Measurements from ENCODE around the gene FOXJ3. TPM values are rescaled to one million over a fixed set of nuclear protein-coding genes. Genes with fewer than 3 reads are reported as not detected.

Gene FOXJ3
- total and polyA plus RNA-seq, 2 of the 8 experiments (the other 6 are each of a cell fraction or from before 2014, with no cell fraction given) = 48.6 to 51.9 TPM

- WGBS, 2 experiments (ENCODE audit: extremely low coverage in 1 of 2, insufficient coverage in 1 of 2, insufficient read length in 1 of 2, insufficient replicate concordance in 2 of 2, low coverage in 1 of 2, low lambda C conversion rate in 2 of 2, missing lambda C conversion rate in 1 of 2) = 93% methylated on average over 3 of the region's 7 CpGs; no CpG with 5 or more reads in 1 of the 2 experiments
- FAIRE-seq = no peak
- H3K9me3 ChIP-seq (ENCODE audit: insufficient read depth in 2 of 2, low read depth in 1 of 2, low read length in 1 of 2) = no peaks in the 10 kb centered on the region
- no peak overlapping the region for H2BK15ac ChIP-seq (ENCODE audit: low read length)
- no peaks in the 10 kb centered on the region; the same call in 1 of the 2 replicates for H3K23me2 ChIP-seq (ENCODE audit: low read depth, low read length)
- DNase-seq (ENCODE audit: low read depth in 1 of 2, low spot score in 2 of 2) = no peak
- no peak overlapping the region for H2AK5ac ChIP-seq (ENCODE audit: low read depth, low read length)
- ChIA-PET CTCF (ENCODE audit: partially characterized antibody) (no interaction called here), POLR2A (ENCODE audit: partially characterized antibody) (no interaction called here)
- H3K56ac ChIP-seq (replicated peaks; ENCODE audit: insufficient read length, low read depth, low read length) = no peak overlapping the region
- H4K91ac ChIP-seq (replicated peaks; ENCODE audit: insufficient read length, low read length) = no peak overlapping the region
- H4K5ac ChIP-seq (ENCODE audit: insufficient read length, low read depth, low read length) = no peak overlapping the region
- H3K23ac ChIP-seq (ENCODE audit: insufficient read length) = no peak overlapping the region
- no peak overlapping the region for H3K27ac ChIP-seq (ENCODE audit: low read depth, low read length)
- peaks cover 0 to 20% (median 10%) of the 10 kb centered on the region in 4 experiments; a peak in 6 of 8 replicates for H3K36me3 ChIP-seq (ENCODE audit: control insufficient read depth in 2 of 4, insufficient read depth in 4 of 4, low read length in 3 of 4)
- H4K8ac ChIP-seq (ENCODE audit: extremely low read depth, insufficient read depth, low read length) = no peak overlapping the region
- H3K79me1 ChIP-seq (ENCODE audit: low read depth, low read length) = no peaks in the 10 kb centered on the region
- H3K79me2 ChIP-seq (ENCODE audit: control insufficient read depth in 1 of 2, insufficient read depth in 2 of 2, low read length in 2 of 2) = no peaks in the 10 kb centered on the region
- no peak overlapping the region for H2BK120ac ChIP-seq (replicated peaks; ENCODE audit: low read depth, low read length)
- no peak overlapping the region for H3K4ac ChIP-seq (replicated peaks; ENCODE audit: insufficient read length, low read depth, low read length)
- no peak overlapping the region for H3K18ac ChIP-seq (ENCODE audit: extremely low read depth, low read length)
- no peaks in the 10 kb centered on the region for H4K20me1 ChIP-seq (replicated peaks in 1 of 2; ENCODE audit: control insufficient read depth in 1 of 2, insufficient read depth in 2 of 2, low read length in 2 of 2)
- H2BK5ac ChIP-seq (ENCODE audit: low read depth, low read length) = no peak overlapping the region
- no peak overlapping the region for H3K9ac ChIP-seq (replicated peaks in 1 of 4; ENCODE audit: extremely low read depth in 1 of 4, low read depth in 3 of 4, low read length in 3 of 4)
- H3K14ac ChIP-seq (ENCODE audit: insufficient read length) = no peak overlapping the region
- no peak overlapping the region for H2AFZ ChIP-seq (ENCODE audit: low read length)
- no peak overlapping the region for H3K4me2 ChIP-seq (ENCODE audit: insufficient read depth in 1 of 2, low read depth in 2 of 2, low read length in 2 of 2)
- no peak overlapping the region for H2BK20ac ChIP-seq (ENCODE audit: low read length)
- no peaks in the 10 kb centered on the region for H3K27me3 ChIP-seq (replicated peaks in 1 of 4; ENCODE audit: control insufficient read depth in 3 of 4, extremely low read depth in 1 of 4, insufficient read depth in 3 of 4, low read length in 3 of 4)
- no peak overlapping the region for H2BK12ac ChIP-seq (ENCODE audit: low read depth, low read length)
- H3K4me3 ChIP-seq (ENCODE audit: extremely low read depth in 1 of 4, insufficient read depth in 2 of 4, low read depth in 3 of 4, low read length in 4 of 4) = no peak overlapping the region
- no peaks in the 10 kb centered on the region for H3K4me1 ChIP-seq (replicated peaks in 1 of 4; ENCODE audit: control insufficient read depth in 3 of 4, insufficient read depth in 4 of 4, low read length in 3 of 4)
- TF ChIP-seq POU5F1 (IDR thresholded peaks at IDR 0.05; ENCODE audit: low read depth, low read length) (no peak), USF2 (IDR thresholded peaks at IDR 0.05; ENCODE audit: low read length) (no peak), KDM4A (IDR thresholded peaks at IDR 0.05; ENCODE audit: low read depth, low read length, severe bottlenecking) (no peak), BRCA1 (IDR thresholded peaks at IDR 0.05; ENCODE audit: low read depth, low read length) (no peak), SP4 (IDR thresholded peaks at IDR 0.05; ENCODE audit: low read length) (no peak), CBX5 (IDR thresholded peaks at IDR 0.05; ENCODE audit: low read depth, low read length) (no peak), NANOG (IDR thresholded peaks at IDR 0.05; ENCODE audit: insufficient read depth, low read depth, low read length, poor library complexity, severe bottlenecking) (no peak), BCL11A (IDR thresholded peaks at IDR 0.05; ENCODE audit: low read depth in 2 of 2, low read length in 2 of 2) (no peak), TAF7 (optimal IDR thresholded peaks at IDR 0.05; ENCODE audit: borderline replicate concordance, low read depth, low read length) (no peak), TAF1 (IDR thresholded peaks at IDR 0.05; ENCODE audit: low read depth, low read length) (no peak), NRF1 (IDR thresholded peaks at IDR 0.05; ENCODE audit: low read depth, low read length) (no peak), SP2 (IDR thresholded peaks at IDR 0.05; ENCODE audit: low read length) (no peak), SRF (IDR thresholded peaks at IDR 0.05; ENCODE audit: low read depth, low read length) (no peak)
Measured at GRCh38 chr1:42183210-42183956, 151.7 kb downstream of the FOXJ3 start.

All from H1 (cell line).